Endometrium (tissue), 2 donors: ENCODE results near the gene ZNF469.

Experiments
- FAIRE-seq: peaks from 2 replicates; lab custom pipeline; 2012; peaks lifted over from hg19 to GRCh38; lab: Jason Lieb, UNC
- donor health status: control.
- donor health status: control.

The ZNF469 gene

DNA sequence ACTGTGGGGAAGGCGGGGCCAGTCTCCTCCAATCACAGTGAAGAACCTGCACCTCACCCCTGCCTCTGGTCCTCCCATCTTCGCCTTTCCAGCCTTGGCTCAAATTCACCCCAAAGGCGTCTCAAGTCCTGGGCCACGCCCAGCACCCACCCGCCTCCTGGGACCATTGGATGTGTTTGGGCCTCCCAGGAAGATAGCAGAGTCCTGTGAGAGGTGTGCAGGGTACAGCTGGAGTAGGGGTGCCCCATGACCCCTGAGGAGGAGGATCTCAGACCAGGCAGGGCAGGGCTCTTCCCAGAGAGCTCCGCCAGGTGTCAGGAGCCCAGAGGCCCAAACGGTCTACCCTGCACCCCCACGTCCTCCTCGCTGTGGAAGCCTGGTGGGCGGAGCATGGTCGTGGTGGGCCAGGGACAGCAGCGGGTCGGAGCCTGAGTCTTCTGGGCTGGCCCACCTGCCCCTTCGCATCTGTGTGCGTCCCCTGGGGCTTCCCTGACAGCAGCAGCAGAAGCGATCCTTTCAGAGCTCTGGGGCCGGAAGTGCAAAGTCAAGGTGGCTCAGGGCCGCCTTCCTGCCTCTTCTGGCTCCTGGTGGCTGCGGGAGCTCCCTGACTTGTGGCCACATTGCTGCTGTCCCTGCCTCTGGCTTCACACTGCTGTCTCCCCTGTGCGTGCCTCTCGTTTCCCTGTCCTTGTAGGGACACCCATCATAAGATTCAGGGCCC is 34.9 kb upstream of the ZNF469 start:
- FAIRE-seq = no peak

- no peak for FAIRE-seq
These were observed 34.2 kb upstream of the ZNF469 start for GRCh38 chr16:88348377-88349152.

GRCh38 chr16:88349153-88349902 is 33.4 kb upstream of the ZNF469 start:
- no peak for FAIRE-seq

- no peak for FAIRE-seq
These were observed 32.6 kb upstream of the ZNF469 start for GRCh38 chr16:88349903-88350900.

GRCh38 chr16:88350922-88351321 is 31.8 kb upstream of the ZNF469 start:
- no peak for FAIRE-seq

DNA sequence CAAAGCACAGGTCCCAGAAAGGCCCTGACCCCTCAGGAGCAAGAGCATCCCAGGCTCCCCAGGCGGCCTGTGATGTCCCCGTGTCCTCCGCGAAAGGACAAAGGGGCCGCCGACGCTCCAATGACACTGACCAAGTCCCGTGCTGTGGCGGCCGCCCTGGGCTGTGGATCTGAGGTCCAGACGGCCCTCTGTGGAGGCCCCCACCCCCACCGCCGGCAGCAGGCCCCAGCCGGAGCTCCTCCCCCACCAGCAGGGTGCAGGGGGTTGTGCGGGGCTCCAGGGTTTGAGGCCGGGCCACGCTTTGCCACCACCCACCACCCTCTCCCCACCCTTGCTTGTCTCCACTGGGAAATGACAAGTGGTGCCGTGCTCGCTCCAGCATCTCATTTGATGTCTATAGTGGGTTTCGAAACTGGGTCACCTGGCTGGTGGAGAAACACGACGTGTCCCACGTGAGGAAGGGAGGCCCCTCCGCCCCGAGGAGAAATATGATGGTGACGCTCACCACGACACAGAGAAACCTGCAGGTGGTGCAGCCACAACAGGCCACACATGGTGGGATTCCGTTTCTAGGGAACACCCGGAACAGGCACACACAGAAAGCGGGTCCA is 31.2 kb upstream of the ZNF469 start:
- FAIRE-seq = no peak

DNA sequence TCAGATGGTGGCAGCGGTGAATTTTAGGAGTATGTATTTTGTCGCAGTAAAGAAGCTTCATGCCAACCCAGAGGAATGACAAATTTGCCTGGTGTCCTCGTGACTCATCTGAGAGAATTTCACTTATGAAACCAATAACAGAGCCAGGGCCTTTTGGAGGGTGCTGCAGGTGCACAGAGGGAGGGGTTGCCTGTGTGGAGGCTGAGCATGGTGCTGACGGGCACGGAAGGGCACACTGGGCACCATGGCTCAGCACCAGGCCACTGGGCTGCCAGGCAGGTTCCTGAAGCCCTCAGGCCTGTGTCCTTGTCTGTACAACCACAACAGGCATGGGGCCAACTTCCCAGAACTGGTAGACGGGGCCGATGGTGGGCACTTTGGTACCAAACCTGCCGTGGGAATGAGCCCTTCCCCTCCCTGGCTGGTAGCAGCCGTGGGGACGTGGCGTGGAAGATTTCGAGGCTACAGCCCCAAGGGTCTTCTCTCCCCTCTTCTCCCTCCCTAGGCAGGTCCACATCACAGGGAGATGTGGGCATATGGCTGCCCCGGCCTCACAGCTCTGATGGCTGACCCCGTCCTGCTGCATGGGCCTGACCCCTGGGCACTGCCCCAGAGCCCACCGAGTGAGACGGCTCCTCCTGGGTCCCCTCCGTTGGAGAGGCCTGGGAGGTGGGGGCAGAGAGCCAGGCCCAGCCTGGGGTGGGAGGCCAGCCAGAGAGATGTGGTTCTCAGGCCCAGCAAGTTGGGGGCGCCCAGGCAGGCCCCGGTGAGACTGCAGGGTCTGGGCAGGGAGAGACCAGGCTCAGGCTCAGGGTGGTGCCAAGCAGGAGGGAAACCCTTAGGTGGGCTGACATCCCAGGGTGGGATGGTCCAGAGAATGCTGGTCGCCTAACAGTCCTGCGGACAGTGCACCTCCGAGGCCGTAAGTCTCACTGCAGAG is 30.2 kb upstream of the ZNF469 start:
- no peak for FAIRE-seq

- FAIRE-seq = no peak
These were observed 29.5 kb upstream of the ZNF469 start for GRCh38 chr16:88353232-88353631.

- FAIRE-seq = no peak
These were observed 29.1 kb upstream of the ZNF469 start for GRCh38 chr16:88353691-88354090.

DNA sequence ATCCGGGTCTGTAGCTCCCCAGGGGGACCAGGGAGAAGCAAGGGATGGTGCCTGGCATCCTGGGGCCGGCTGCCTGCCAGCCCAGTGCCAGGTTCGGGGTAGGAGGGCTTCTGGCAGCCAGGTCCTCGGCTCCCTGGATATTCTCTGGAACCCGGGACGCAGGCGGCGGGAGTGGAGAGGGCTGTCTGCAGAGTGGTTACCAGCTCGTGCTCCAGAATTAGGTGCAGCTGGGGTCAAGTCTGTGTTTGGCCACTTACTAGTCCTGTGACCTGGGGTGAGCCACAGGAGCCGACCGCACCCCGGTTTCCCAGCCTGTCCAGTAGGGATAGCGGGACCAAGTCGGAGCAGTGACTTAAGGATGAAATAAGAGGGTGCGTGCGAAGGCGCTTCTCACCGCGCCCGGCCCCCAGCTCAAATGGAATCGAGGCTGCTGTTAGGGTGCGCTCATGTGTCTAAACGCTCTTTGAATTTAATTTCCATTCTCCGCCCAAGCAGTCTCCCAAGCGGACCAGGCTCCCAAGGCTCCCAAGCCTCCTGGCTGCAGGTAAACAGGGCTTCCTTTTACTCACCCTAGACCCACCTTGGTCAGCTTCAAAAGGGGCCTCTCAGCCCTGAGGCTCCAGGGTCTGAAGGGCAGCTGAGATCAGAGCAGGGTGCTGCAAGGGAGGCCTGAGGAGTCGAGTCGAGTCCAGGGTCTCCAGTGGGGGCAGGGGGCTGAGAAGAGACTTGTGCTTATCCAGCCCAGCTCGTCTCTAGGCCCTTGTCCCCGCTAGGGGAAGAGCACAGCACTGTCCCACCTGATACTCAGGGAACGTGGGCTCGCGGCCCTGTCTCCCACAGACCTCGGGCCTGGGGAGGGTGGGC is 28.3 kb upstream of the ZNF469 start:
- no peak for FAIRE-seq

DNA sequence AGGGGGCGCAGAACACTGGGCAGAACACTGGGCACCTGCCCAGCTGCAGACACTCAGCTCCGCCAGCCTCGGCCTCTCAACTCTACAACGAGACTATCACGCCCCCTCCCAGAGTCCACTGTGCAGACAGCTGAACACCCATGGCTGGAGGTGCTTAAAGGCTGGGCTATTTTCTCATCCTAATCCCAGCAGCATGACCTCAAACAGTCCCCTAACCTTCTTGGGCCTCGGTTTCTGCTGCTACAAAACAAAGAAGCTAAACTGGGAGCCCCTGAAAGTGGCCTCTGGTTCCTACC is 27.7 kb upstream of the ZNF469 start:
- no peak for FAIRE-seq

- FAIRE-seq = no peak
These were observed 27.2 kb upstream of the ZNF469 start for GRCh38 chr16:88355389-88356123.

- FAIRE-seq = no peak
These were observed 26.5 kb upstream of the ZNF469 start for GRCh38 chr16:88356124-88356726.

DNA sequence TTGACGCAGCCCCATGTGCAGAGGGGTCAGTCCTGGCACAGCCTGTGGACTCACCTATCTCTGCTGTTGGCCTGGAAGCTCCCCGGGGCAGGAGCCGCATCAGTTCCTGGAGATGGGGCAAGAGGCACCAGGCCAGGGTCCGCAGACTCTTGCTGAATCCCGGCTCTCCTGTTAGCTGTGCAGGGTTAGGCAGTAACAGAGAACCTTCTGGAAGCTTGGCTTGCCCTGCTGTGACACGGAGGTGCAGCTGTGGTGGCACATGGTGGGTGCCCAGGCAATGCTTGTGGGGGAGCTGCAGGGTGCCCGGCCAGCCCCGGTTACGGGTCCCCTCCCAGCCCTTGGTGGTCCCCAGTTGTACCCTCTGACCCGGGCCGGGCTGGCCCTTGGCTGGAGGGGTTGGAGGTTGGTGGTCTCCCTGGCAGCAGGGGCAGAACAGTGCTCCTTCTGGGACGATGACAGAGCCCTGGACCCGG is 26.0 kb upstream of the ZNF469 start:
- no peak for FAIRE-seq

GRCh38 chr16:88357317-88358022 is 25.3 kb upstream of the ZNF469 start:
- FAIRE-seq = no peak

DNA sequence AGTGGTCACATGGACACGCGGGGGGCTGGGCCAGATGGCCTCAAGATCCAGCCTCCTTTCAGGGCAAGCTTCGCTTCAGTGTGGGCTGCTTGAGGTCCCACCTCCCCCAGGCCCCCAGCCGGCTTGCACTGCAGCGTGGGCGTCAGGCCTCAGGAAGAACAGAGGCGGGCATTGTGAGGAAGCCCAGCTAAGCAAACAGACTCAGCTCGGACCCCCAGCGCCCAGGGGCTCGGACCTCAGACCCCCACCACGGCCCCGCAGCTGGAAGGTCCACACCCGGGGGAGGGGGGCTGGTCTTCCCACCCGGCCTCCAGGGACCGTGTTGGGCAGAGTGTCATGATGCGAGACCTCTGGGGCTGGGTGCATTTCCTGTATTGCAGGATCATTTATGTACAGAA is 24.7 kb upstream of the ZNF469 start:
- no peak for FAIRE-seq

GRCh38 chr16:88359008-88359407 is 23.8 kb upstream of the ZNF469 start:
- FAIRE-seq = no peak
